WI38 (cell line): ENCODE results near the gene FOXO3.
"Not testable (repeated sequence)": the region's sequence is repeated elsewhere in the genome, so short reads cannot be mapped to it uniquely, and the experiment has no call there.

Experiments
- H3K4me3 ChIP-seq: 2 replicates; pipeline ENCODE4 v1.5.1; 2011; ENCODE audit warnings: low read depth, mild to moderate bottlenecking, control low read depth, low read length
- CTCF ChIP-seq: IDR thresholded peaks from 2 replicates; pipeline ENCODE4 v1.5.1; 2012; ENCODE audit warnings: low read depth, mild to moderate bottlenecking, control low read depth, low read length

Gene FOXO3

GRCh38 chr6:108673153-108673552, 112.4 kb downstream of the FOXO3 start:
- no peak for TF ChIP-seq CTCF
- no peak overlapping the region for H3K4me3 ChIP-seq

GRCh38 chr6:108673602-108674001, 112.9 kb downstream of the FOXO3 start:
- H3K4me3 ChIP-seq, result no peak overlapping the region
- TF ChIP-seq CTCF, result no peak

GRCh38 chr6:108675226-108676200, 114.8 kb downstream of the FOXO3 start:
- no peak overlapping the region for H3K4me3 ChIP-seq
- no peak for TF ChIP-seq CTCF

GRCh38 chr6:108676555-108676954, 115.8 kb downstream of the FOXO3 start:
- no peak overlapping the region for H3K4me3 ChIP-seq
- TF ChIP-seq CTCF, result no peak

- TF ChIP-seq CTCF, result no peak
- H3K4me3 ChIP-seq, result no peak overlapping the region
Observed at GRCh38 chr6:108677357-108677756, 116.6 kb downstream of the FOXO3 start.

- H3K4me3 ChIP-seq, result no peak overlapping the region
- TF ChIP-seq CTCF, result no peak
Observed at GRCh38 chr6:108677894-108678293, 117.2 kb downstream of the FOXO3 start.

GRCh38 chr6:108680314-108680713, 119.6 kb downstream of the FOXO3 start:
- H3K4me3 ChIP-seq, result not testable (repeated sequence)

GRCh38 chr6:108681721-108682120, 121.0 kb downstream of the FOXO3 start:
- not testable (repeated sequence) for H3K4me3 ChIP-seq

- H3K4me3 ChIP-seq, result not testable (repeated sequence)
Observed at GRCh38 chr6:108682383-108683119, 121.8 kb downstream of the FOXO3 start.

- not testable (repeated sequence) for H3K4me3 ChIP-seq
Observed at GRCh38 chr6:108683976-108684375, 123.3 kb downstream of the FOXO3 start.
